PC-9 (cell line): ENCODE measurements around the gene KATNB1. TPM values are rescaled to one million over a fixed set of nuclear protein-coding genes. Genes with fewer than 3 reads are reported as not detected.
"Not testable (repeated sequence)": the region's sequence is repeated elsewhere in the genome, so short reads cannot be mapped to it uniquely, and the experiment has no call there.

ENCODE experiments used
- BruUV-seq: library from RNA; stranded (reverse); fragments of 400-500 nt; replicated peaks from 2 replicates; lab custom pipeline; 2021; lab: Mats Ljungman, UMichigan
- CTCF ChIA-PET: fragments of 300-600 bp; sonication (Branson Sonifier 250); formaldehyde crosslinking; loops from one replicate; lab custom pipeline; 2022; ENCODE audit warnings: antibody characterized with exemption; lab: Charles Lee
- POLR2A ChIA-PET: fragments of 300-600 bp; sonication (Branson Sonifier 250); formaldehyde crosslinking; loops from one replicate; lab custom pipeline; 2022; ENCODE audit warnings: antibody characterized with exemption; ENCODE audit not compliant: unreplicated experiment; lab: Charles Lee
- DNase-seq, 2 experiments: peaks; one replicate each; pipeline versions ENCODE4 v3.0.0 to v3.0.0-alpha.2; 2015 to 2022; ENCODE audit warnings: mixed read lengths in 1 of 2
- H2AFZ ChIP-seq: fragments of 200-600 bp; sonication (generic); 2 replicates; pipeline ENCODE4 v1.8.1; 2017; ENCODE audit warnings: antibody characterized with exemption
- H3F3A ChIP-seq: fragments of 200-600 bp; sonication (generic); 2 replicates; pipeline ENCODE4 v1.8.1; 2017; ENCODE audit warnings: antibody characterized with exemption, mild to moderate bottlenecking, low read depth; ENCODE audit not compliant: insufficient read depth
- H3K27ac ChIP-seq: fragments of 200-600 bp; sonication (generic); 2 replicates; pipeline ENCODE4 v1.6.1; 2016; ENCODE audit warnings: mixed run types
- H3K27me3 ChIP-seq: fragments of 200-600 bp; sonication (generic); 2 replicates; pipeline ENCODE4 v1.6.1; 2016; ENCODE audit warnings: low read depth, mixed run types; ENCODE audit not compliant: insufficient read depth
- H3K36me3 ChIP-seq: fragments of 200-600 bp; sonication (generic); 2 replicates; pipeline ENCODE4 v1.6.1; 2016; ENCODE audit warnings: low read depth, mixed run types
- H3K4me1 ChIP-seq: fragments of 200-600 bp; sonication (generic); replicated peaks from 2 replicates; pipeline ENCODE4 v1.6.1; 2016; ENCODE audit warnings: mixed run types; ENCODE audit not compliant: insufficient read depth
- H3K4me2 ChIP-seq: fragments of 200-600 bp; sonication (generic); 2 replicates; pipeline ENCODE4 v1.6.1; 2017; ENCODE audit warnings: mixed run types
- H3K4me3 ChIP-seq: fragments of 200-600 bp; sonication (generic); 2 replicates; pipeline ENCODE4 v1.6.1; 2016; ENCODE audit warnings: mixed run types
- H3K79me2 ChIP-seq: fragments of 200-600 bp; sonication (generic); 2 replicates; pipeline ENCODE4 v1.6.1; 2017; ENCODE audit warnings: low read depth, mixed run types
- H3K9me2 ChIP-seq: fragments of 200-600 bp; sonication (generic); 2 replicates; pipeline ENCODE4 v1.8.1; 2017; ENCODE audit warnings: mild to moderate bottlenecking; ENCODE audit not compliant: insufficient read depth
- H3K9me3 ChIP-seq: fragments of 200-600 bp; sonication (generic); 2 replicates; pipeline ENCODE4 v1.8.1; 2016; ENCODE audit warnings: low read depth; ENCODE audit not compliant: insufficient read depth
- H4K20me1 ChIP-seq: fragments of 200-600 bp; sonication (generic); 2 replicates; pipeline ENCODE4 v1.8.1; 2017; ENCODE audit not compliant: insufficient read depth
- CTCF ChIP-seq: fragments of 200-600 bp; sonication (generic); conservative IDR thresholded peaks from 2 replicates; pipeline ENCODE4 v1.6.1; 2017; ENCODE audit warnings: mixed run types, antibody characterized with exemption, mild to moderate bottlenecking, moderate library complexity
- EZH2 ChIP-seq: fragments of 200-600 bp; sonication (generic); IDR thresholded peaks from 2 replicates; pipeline ENCODE4 v1.8.0; 2017; ENCODE audit warnings: antibody characterized with exemption, low read depth
- intact Hi-C: fragments of 100-400 bp; cut with micrococcal nuclease; formaldehyde crosslinking; loops from one replicate; pipeline ENCODE4 v1.10.0; 2022; ENCODE audit not compliant: unreplicated experiment
- total RNA-seq: library from RNA; stranded (reverse); gene quantifications from 2 replicates; pipeline ENCODE4 v1.2.3, GENCODE V29; 2021

Gene KATNB1
- total RNA-seq, 1 experiment from 2014 or later = 27.7 TPM

GRCh38 chr16:57711993-57712392 is 23.6 kb upstream of the KATNB1 start:
- BruUV-seq = no TSS peak
- CTCF ChIA-PET = no interaction called here

GRCh38 chr16:57712569-57712968 is 23.0 kb upstream of the KATNB1 start:
- BruUV-seq, POLR2A ChIA-PET, H3K27ac ChIP-seq, H3K9me2 ChIP-seq, DNase-seq, H3K79me2 ChIP-seq, H3K4me3 ChIP-seq, intact Hi-C loops, H2AFZ ChIP-seq, H4K20me1 ChIP-seq, H3K9me3 ChIP-seq, H3F3A ChIP-seq, H3K4me2 ChIP-seq, H3K4me1 ChIP-seq, H3K36me3 ChIP-seq, CTCF ChIA-PET: not testable (repeated sequence)
- peaks cover 10% of the 10 kb centered on the region; the same call in 1 of the 2 replicates for H3K27me3 ChIP-seq

More at GRCh38 chr16:57711993-57712392, 23.6 kb upstream of the KATNB1 start:
- POLR2A ChIA-PET = no interaction called here
- no peaks in the 10 kb centered on the region for H3K79me2 ChIP-seq
- H3K9me2 ChIP-seq = no peaks in the 10 kb centered on the region
- H3K36me3 ChIP-seq = no peaks in the 10 kb centered on the region
- no peaks in the 10 kb centered on the region for H3F3A ChIP-seq
- H3K27me3 ChIP-seq = peaks cover 10% of the 10 kb centered on the region; the same call in 1 of the 2 replicates
- no peaks in the 10 kb centered on the region for H3K9me3 ChIP-seq
- H3K4me1 ChIP-seq = no peaks in the 10 kb centered on the region
- no peak overlapping the region for H3K4me3 ChIP-seq
- H3K27ac ChIP-seq = no peak overlapping the region
- intact Hi-C loops = no loop called here
- H3K4me2 ChIP-seq = no peak overlapping the region
- TF ChIP-seq EZH2 = no peak
- TF ChIP-seq CTCF = no peak
- no peak overlapping the region for H2AFZ ChIP-seq
- no peak for DNase-seq
- H4K20me1 ChIP-seq = no peaks in the 10 kb centered on the region

- no peak overlapping the region for H3K4me3 ChIP-seq
- H3K36me3 ChIP-seq = no peaks in the 10 kb centered on the region
- H3K9me2 ChIP-seq = no peaks in the 10 kb centered on the region
- intact Hi-C loops = no loop called here
- ChIA-PET POLR2A (no interaction called here), CTCF (no interaction called here)
- H4K20me1 ChIP-seq = no peaks in the 10 kb centered on the region
- no peak for TF ChIP-seq CTCF
- TF ChIP-seq EZH2 = no peak
- H3K27me3 ChIP-seq = peaks cover 10% of the 10 kb centered on the region; the same call in 1 of the 2 replicates
- H3K4me2 ChIP-seq = no peak overlapping the region
- no peak overlapping the region for H2AFZ ChIP-seq
- no peak for DNase-seq
- no peaks in the 10 kb centered on the region for H3K79me2 ChIP-seq
- H3K4me1 ChIP-seq = no peaks in the 10 kb centered on the region
- no peak overlapping the region for H3K27ac ChIP-seq
- H3F3A ChIP-seq = no peaks in the 10 kb centered on the region
- no TSS peak for BruUV-seq
- no peaks in the 10 kb centered on the region for H3K9me3 ChIP-seq
Measured at GRCh38 chr16:57713596-57713995, 22.0 kb upstream of the KATNB1 start.

- ChIA-PET POLR2A (no interaction called here), CTCF (interaction anchor here (0.6 kb wide), 1 partner anchor 595 kb away, joined by 5 read pairs; no protein-coding TSS in a partner anchor)
- Histone ChIP-seq H3K9me2 (no peaks in the 10 kb centered on the region), H2AFZ (no peak overlapping the region), H3K4me1 (no peaks in the 10 kb centered on the region), H3K36me3 (no peaks in the 10 kb centered on the region), H3K79me2 (no peaks in the 10 kb centered on the region), H3K4me2 (no peak overlapping the region), H3K4me3 (no peak overlapping the region), H3K27ac (no peak overlapping the region), H3F3A (no peaks in the 10 kb centered on the region), H3K9me3 (no peaks in the 10 kb centered on the region), H3K27me3 (peaks cover 10% of the 10 kb centered on the region; the same call in 1 of the 2 replicates), H4K20me1 (no peaks in the 10 kb centered on the region)
- DNase-seq = no peak
- no TSS peak for BruUV-seq
- intact Hi-C loops = no loop called here
- no peak for TF ChIP-seq EZH2
- TF ChIP-seq CTCF = no peak
Measured at GRCh38 chr16:57714047-57714446, 21.5 kb upstream of the KATNB1 start.
